ENCODE measurements around the gene LYPD6.
"Not testable (repeated sequence)": the region's sequence is repeated elsewhere in the genome, so short reads cannot be mapped to it uniquely, and the experiment has no call there.

The LYPD6 gene

GRCh38 chr2:149490296-149490695, 159.9 kb downstream of the LYPD6 start:
- CTCF ChIA-PET = interaction anchor here (0.6 to 1.1 kb wide), 2 partner anchors 66 to 1748 kb away, joined by 3 to 4 read pairs; no protein-coding TSS in a partner anchor
- POLR2A ChIA-PET = no interaction called here
- TF ChIP-seq ZBTB26 (tag by site-specific recombination; optimal IDR thresholded peaks at IDR 0.05) (no peak), ZNF48 (tag by site-specific recombination; IDR thresholded peaks at IDR 0.05) (no peak), ZSCAN30 (tag by site-specific recombination; IDR thresholded peaks at IDR 0.05) (no peak), ZNF148 (tag by site-specific recombination; IDR thresholded peaks at IDR 0.05; ENCODE audit: borderline replicate concordance) (no peak), PRDM6 (tag by site-specific recombination; IDR thresholded peaks at IDR 0.05) (no peak), ZNF707 (tag by site-specific recombination; IDR thresholded peaks at IDR 0.05) (no peak), ZNF777 (tag by site-specific recombination; IDR thresholded peaks at IDR 0.05; ENCODE audit: borderline replicate concordance) (no peak), FEZF1 (tag by site-specific recombination; IDR thresholded peaks at IDR 0.05) (no peak), BCL11B (tag by site-specific recombination; IDR thresholded peaks at IDR 0.05; ENCODE audit: low read depth) (no peak), ZNF544 (tag by site-specific recombination; IDR thresholded peaks at IDR 0.05) (no peak)

GRCh38 chr2:149492923-149493322, 162.5 kb downstream of the LYPD6 start:
- Histone ChIP-seq H3K9me3 (ENCODE audit: control insufficient read depth, insufficient read depth, low read depth, low read length) (no peaks in the 10 kb centered on the region), H3K36me3 (ENCODE audit: control insufficient read depth in 2 of 2, insufficient read depth in 1 of 2, low read length in 2 of 2) (no peaks in the 10 kb centered on the region), H3K4me1 (ENCODE audit: control insufficient read depth, insufficient read depth, low read length) (no peaks in the 10 kb centered on the region), H3K4me3 (ENCODE audit: low read depth, low read length) (no peak overlapping the region), H3K27ac (ENCODE audit: extremely low read depth, low read depth, low read length) (no peak overlapping the region)
- ChIA-PET CTCF (no interaction called here), POLR2A (no interaction called here)
- no peak for TF ChIP-seq KLF9 (tag by site-specific recombination; IDR thresholded peaks at IDR 0.05; ENCODE audit: low read depth)
- TF ChIP-seq ZSCAN30 (tag by site-specific recombination; IDR thresholded peaks at IDR 0.05) = no peak
- TF ChIP-seq ZNF175 (tag by site-specific recombination; IDR thresholded peaks at IDR 0.05) = no peak
- no peak for TF ChIP-seq PRDM4 (tag by site-specific recombination; IDR thresholded peaks at IDR 0.05)
- TF ChIP-seq REST (tag by site-specific recombination; IDR thresholded peaks at IDR 0.05) = no peak
- TF ChIP-seq ZEB2 (tag by site-specific recombination; IDR thresholded peaks at IDR 0.05) = no peak
- TF ChIP-seq ZFP37 (tag by site-specific recombination; IDR thresholded peaks at IDR 0.05) = no peak
- TF ChIP-seq ZXDB (tag by site-specific recombination; IDR thresholded peaks at IDR 0.05) = no peak
- TF ChIP-seq ZNF155 (tag by site-specific recombination; IDR thresholded peaks at IDR 0.05) = no peak
- no peak for TF ChIP-seq ZNF114 (tag by site-specific recombination; IDR thresholded peaks at IDR 0.05)
- no peak for TF ChIP-seq ZNF423 (tag by site-specific recombination; IDR thresholded peaks at IDR 0.05)

More at GRCh38 chr2:149490296-149490695, 159.9 kb downstream of the LYPD6 start:
- Histone ChIP-seq H3K4me3 (ENCODE audit: low read depth, low read length) (no peak overlapping the region), H3K4me1 (ENCODE audit: control insufficient read depth, insufficient read depth, low read length) (no peaks in the 10 kb centered on the region), H3K9me3 (ENCODE audit: control insufficient read depth, insufficient read depth, low read depth, low read length) (no peaks in the 10 kb centered on the region), H3K27ac (ENCODE audit: extremely low read depth, low read depth, low read length) (no peak overlapping the region), H3K36me3 (ENCODE audit: control insufficient read depth in 2 of 2, insufficient read depth in 1 of 2, low read length in 2 of 2) (no peaks in the 10 kb centered on the region)

GRCh38 chr2:149499204-149499603, 168.8 kb downstream of the LYPD6 start:
- POLR2A ChIA-PET; H3K4me3 ChIP-seq (ENCODE audit: low read depth, low read length); H3K27ac ChIP-seq (ENCODE audit: extremely low read depth, low read depth, low read length); H3K36me3 ChIP-seq (ENCODE audit: control insufficient read depth in 2 of 2, insufficient read depth in 1 of 2, low read length in 2 of 2); H3K4me1 ChIP-seq (ENCODE audit: control insufficient read depth, insufficient read depth, low read length); H3K9me3 ChIP-seq (ENCODE audit: control insufficient read depth, insufficient read depth, low read depth, low read length): not testable (repeated sequence)
- CTCF ChIA-PET = interaction anchor here (0.6 kb wide), 1 partner anchor 28 kb away, joined by 3 read pairs; no protein-coding TSS in a partner anchor
